HUES48 (cell line): Measurements from ENCODE around the gene ZNF236.

Source experiments
- H3K27ac ChIP-seq: one replicate; pipeline ENCODE4 v1.7.0; 2013; ENCODE audit warnings: low read depth, low read length, inconsistent platforms
- H3K27me3 ChIP-seq: 2 replicates; pipeline ENCODE4 v1.6.1; 2013; ENCODE audit warnings: mild to moderate bottlenecking, low read length; ENCODE audit not compliant: control insufficient read depth, insufficient read depth
- H3K36me3 ChIP-seq: 2 replicates; pipeline ENCODE4 v1.6.1; 2013; ENCODE audit warnings: low read length; ENCODE audit not compliant: control insufficient read depth, insufficient read depth
- H3K4me1 ChIP-seq: 2 replicates; pipeline ENCODE4 v1.6.1; 2013; ENCODE audit warnings: mild to moderate bottlenecking, low read length; ENCODE audit not compliant: control insufficient read depth, insufficient read depth
- H3K4me3 ChIP-seq: 2 replicates; pipeline ENCODE4 v1.5.1; 2013; ENCODE audit warnings: mild to moderate bottlenecking, low read depth, low read length
- H3K9ac ChIP-seq: 2 replicates; pipeline ENCODE4 v1.6.1; 2013; ENCODE audit warnings: mild to moderate bottlenecking, low read depth, low read length, moderate library complexity
- H3K9me3 ChIP-seq: 2 replicates; pipeline ENCODE4 v1.6.1; 2013; ENCODE audit warnings: low read length; ENCODE audit not compliant: control insufficient read depth, insufficient read depth

Gene ZNF236

DNA sequence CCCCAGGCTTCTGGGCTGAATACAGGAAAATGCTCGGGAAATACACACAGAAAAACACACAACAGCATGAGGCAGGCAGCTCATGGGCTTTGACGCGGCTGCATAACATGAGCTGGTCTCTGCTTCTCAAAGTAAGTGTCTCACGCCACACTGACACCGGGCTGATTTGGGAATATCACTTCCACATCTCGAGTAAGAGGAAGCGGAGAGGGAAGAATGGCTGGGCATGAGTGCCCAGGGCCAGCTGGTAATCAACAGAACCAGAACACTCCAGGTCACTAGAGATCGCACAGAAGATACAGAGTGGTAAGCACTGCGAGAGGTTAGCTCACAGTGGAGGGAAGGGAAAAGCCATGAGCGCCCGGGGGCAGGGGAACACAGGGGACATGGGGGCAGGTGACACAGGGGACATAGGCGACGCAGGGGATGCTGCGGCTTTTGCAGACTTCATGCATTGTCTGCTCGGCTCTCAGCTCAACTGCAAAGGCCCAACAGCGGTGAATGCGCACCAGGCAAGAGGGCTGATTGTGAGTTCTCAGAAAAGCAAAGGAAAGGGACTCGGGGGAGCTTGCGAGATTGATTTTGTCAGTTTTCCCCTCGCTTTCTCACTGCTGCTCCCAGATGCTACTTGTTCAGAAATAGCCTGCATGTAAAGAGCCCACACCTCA, 168.8 kb downstream of the ZNF236 start:
- Histone ChIP-seq H3K27me3 (no peaks in the 10 kb centered on the region), H3K4me1 (peaks cover 10% of the 10 kb centered on the region), H3K36me3 (no peaks in the 10 kb centered on the region), H3K9ac (no peak overlapping the region), H3K4me3 (no peak overlapping the region), H3K9me3 (no peaks in the 10 kb centered on the region), H3K27ac (no peak overlapping the region)

DNA sequence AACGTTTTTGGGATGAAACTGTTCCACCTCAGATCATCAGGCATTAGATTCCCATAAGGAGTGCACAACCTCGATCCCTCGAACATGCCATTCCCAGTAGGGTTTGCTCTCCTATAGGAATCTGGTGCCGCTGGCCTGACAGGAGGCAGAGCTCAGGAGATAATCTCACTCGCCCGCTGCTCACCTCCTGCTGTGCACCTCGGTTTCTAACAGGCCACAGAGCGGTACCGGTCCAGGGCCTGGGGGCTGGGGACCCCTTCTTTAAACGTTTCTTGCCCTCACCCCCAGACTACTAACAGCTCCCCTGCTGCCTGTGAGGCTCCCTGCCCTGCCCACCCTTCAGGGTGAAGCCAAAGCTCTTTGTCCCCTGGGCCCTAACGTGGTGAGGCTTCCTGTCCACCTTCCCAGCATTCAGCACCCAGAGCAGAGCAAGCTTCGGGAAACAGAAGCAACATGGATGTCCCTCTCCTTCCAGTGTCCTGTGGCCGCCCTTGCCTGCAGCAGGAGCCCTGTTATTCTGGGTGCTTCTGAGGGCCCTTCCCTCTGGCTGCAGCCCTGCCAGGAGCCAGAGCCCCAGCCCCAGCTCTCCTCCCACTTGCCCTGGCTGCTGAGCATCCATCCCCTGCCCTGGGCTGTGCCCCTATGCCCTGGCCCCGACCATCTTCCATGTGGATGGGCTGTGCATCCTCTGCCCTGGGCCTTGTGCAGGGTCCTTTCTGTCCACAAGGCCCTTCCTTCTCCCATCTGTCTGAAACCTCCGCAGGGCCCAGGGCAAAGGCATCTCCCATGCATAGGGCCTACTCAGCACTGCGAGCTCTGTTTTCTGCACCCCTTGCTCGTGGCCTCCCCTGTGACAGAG, 170.1 kb downstream of the ZNF236 start:
- no peak overlapping the region for H3K9ac ChIP-seq
- peaks cover 12% of the 10 kb centered on the region for H3K4me1 ChIP-seq
- H3K27ac ChIP-seq: no peak overlapping the region
- no peaks in the 10 kb centered on the region for H3K27me3 ChIP-seq
- H3K9me3 ChIP-seq: no peaks in the 10 kb centered on the region
- no peak overlapping the region for H3K4me3 ChIP-seq
- no peaks in the 10 kb centered on the region for H3K36me3 ChIP-seq

DNA sequence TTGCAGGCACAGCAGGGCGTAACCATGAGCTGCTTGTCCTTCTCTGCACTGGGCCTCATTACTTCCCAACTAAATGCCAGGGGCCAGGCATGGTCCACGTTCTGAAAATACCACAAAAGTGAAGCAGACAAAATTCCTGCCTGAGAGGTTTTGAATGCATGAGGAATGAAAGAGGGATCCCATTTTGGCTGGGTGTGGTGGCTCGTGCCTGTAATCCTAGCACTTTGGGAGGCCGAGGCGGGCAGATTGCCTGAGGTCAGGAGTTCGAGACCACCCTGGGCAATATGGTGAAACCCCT, 170.7 kb downstream of the ZNF236 start:
- Histone ChIP-seq H3K4me3 (no peak overlapping the region), H3K27ac (no peak overlapping the region), H3K9ac (no peak overlapping the region), H3K27me3 (no peaks in the 10 kb centered on the region), H3K4me1 (peaks cover 12% of the 10 kb centered on the region), H3K9me3 (no peaks in the 10 kb centered on the region), H3K36me3 (no peaks in the 10 kb centered on the region)

DNA sequence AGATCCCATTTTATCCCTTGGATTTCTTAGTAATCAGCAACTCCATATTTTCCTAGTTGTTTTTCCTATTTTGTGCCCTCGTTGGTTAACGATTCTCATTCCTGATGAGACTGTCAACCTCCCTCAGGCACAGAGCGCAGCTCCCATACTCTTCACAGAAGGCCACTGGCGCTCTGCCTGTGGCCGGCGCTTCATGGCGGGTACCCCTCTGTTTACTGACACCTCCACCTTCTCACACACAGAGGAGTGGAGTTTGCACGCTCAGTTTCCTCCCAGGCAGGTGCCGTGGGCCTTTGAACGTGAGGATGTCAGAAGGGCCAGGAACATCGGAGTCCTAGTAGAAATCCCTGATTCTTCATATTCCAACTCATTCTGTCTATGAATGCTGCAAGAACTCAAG, 171.2 kb downstream of the ZNF236 start:
- no peak overlapping the region for H3K9ac ChIP-seq

DNA sequence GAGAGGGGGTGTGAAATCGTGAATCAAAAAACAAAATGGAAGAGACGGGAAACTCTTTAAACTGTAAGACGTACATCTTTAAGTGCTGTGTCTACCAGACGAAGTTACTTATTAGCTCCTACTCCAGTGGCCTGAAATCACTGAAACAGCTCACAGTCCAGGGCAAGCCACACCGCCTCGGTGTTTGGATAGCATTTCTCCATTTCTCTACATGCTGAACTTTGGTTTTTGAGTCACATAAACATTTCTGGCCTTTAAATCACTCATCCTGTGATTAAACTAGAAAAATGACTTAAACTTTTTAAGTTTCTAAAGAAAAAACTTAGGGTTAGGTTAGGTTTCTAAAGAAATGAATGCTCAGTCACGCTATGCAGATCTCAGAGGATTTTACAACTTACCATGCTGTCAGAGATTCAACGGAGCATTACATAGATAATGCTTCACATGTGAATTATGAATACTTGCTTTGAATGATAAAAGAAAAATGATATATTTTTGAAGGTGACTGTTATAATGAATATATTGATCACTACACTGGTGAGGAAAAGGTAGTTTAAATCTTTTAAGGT, 171.8 kb downstream of the ZNF236 start:
- Histone ChIP-seq H3K9me3 (no peaks in the 10 kb centered on the region), H3K36me3 (no peaks in the 10 kb centered on the region), H3K4me3 (no peak overlapping the region), H3K27ac (no peak overlapping the region), H3K9ac (no peak overlapping the region), H3K27me3 (no peaks in the 10 kb centered on the region), H3K4me1 (peaks cover 12% of the 10 kb centered on the region)

More for the DNA sequence above, 171.2 kb downstream of the ZNF236 start:
- Histone ChIP-seq H3K4me3 (no peak overlapping the region), H3K4me1 (peaks cover 12% of the 10 kb centered on the region), H3K27ac (no peak overlapping the region), H3K27me3 (no peaks in the 10 kb centered on the region), H3K9me3 (no peaks in the 10 kb centered on the region), H3K36me3 (no peaks in the 10 kb centered on the region)

DNA sequence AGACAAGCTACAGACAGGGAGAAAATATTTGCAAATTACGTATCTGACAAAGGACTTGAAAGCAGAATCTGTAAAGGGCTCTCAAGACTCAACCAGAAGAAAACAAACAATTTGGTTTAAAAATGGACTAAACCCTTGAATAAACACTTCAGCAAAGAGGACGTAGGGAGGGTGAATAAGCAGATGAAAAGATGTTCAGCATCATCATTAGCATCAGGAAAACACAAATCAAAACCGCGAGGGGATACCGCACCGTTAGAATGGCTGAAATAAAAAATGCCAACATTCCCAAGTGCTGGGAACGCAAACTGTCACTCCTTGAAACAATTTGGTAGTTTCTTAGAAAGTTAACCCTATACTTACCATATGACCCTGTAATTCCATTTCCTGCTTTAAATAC, 173.5 kb downstream of the ZNF236 start:
- Histone ChIP-seq H3K4me1 (peaks cover 12% of the 10 kb centered on the region), H3K36me3 (no peaks in the 10 kb centered on the region), H3K27me3 (no peaks in the 10 kb centered on the region), H3K9ac (no peak overlapping the region), H3K4me3 (no peak overlapping the region), H3K9me3 (no peaks in the 10 kb centered on the region), H3K27ac (no peak overlapping the region)

DNA sequence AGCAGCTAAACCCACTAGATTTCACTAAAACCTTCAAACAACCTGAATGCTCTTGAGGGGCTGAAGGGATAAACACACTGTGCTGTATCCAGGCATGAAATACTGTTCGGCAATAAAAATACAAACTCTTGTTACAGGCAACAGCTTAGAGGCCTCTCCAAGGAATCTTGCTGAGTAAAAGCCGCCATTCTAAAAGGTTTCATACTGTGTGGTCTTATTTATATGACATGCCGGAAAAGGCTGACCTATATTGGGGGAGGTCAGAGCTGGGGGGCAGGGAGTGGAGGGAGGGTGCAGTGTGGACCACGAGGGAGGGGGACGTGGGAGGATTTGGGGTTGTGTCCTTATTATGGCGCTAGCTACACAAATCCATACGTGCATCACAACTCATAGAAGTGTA, 174.1 kb downstream of the ZNF236 start:
- Histone ChIP-seq H3K4me1 (peaks cover 12% of the 10 kb centered on the region), H3K4me3 (no peak overlapping the region), H3K27ac (no peak overlapping the region), H3K27me3 (no peaks in the 10 kb centered on the region), H3K36me3 (no peaks in the 10 kb centered on the region), H3K9me3 (no peaks in the 10 kb centered on the region), H3K9ac (no peak overlapping the region)

DNA sequence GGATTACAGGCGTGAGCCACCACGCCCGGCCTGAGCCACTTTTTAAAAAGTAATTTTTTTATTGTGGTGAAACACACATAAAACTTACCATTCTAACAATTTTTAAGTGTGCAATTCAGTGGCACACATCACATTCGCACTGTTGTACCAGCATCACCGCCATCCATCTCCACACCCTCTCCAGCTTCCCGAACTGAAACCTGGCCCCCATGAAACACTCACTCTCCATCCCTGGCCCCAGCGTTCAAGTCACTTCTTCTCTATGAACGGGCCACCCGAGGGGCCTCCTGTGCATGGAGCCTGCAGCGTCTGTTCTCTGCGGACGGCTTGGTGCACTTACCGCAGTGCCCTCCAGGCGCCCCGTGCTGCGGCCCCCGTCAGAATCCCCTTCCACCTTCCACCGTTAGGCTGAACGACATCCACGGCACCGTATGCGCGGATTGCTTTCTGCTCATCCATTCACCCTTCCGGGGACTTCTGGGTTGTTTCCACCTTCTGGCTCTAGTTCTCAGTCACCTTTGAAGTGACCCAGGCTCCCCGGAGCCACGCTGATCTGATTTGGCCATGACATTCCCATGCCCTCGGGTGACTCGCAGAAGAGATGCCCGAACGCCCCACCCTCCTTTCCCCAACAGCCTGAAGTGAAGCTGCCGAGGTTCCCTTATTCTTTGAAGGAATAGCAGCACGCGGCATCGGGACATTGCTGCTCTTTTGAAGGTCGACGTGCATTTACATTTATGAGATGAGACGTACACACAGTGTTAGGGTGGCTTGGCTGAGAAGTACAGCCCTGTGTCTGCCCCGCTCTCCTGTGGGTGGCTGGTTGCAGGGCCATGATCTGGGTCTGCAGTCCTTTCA, 175.8 kb downstream of the ZNF236 start:
- Histone ChIP-seq H3K4me3 (no peak overlapping the region), H3K4me1 (peaks cover 6% of the 10 kb centered on the region; the same call in 1 of the 2 replicates), H3K27ac (no peak overlapping the region), H3K9ac (no peak overlapping the region), H3K9me3 (no peaks in the 10 kb centered on the region), H3K36me3 (no peaks in the 10 kb centered on the region), H3K27me3 (no peaks in the 10 kb centered on the region)

DNA sequence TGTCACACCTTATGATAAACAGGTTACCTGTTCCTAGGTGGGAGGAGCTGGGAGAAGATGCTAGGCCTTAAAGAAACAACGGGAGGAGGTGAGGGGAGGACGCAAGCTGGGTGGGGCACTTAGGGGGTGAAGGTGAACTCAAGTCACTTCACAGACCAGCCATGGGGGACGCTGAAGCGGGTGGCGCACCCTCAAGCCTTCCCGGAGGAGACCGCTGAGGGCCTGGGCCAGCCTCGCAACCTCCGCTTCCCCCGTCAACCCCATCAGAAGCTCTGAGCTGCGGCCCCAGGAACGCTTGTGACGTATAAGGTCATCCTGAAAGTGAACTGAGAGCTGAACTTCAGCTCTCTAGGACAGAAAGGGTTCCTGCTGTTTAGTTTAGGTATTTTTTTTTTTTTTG, 176.7 kb downstream of the ZNF236 start:
- Histone ChIP-seq H3K27ac (no peak overlapping the region), H3K9me3 (no peaks in the 10 kb centered on the region), H3K27me3 (no peaks in the 10 kb centered on the region), H3K4me3 (no peak overlapping the region), H3K36me3 (no peaks in the 10 kb centered on the region), H3K4me1 (peaks cover 6% of the 10 kb centered on the region; the same call in 1 of the 2 replicates), H3K9ac (no peak overlapping the region)

DNA sequence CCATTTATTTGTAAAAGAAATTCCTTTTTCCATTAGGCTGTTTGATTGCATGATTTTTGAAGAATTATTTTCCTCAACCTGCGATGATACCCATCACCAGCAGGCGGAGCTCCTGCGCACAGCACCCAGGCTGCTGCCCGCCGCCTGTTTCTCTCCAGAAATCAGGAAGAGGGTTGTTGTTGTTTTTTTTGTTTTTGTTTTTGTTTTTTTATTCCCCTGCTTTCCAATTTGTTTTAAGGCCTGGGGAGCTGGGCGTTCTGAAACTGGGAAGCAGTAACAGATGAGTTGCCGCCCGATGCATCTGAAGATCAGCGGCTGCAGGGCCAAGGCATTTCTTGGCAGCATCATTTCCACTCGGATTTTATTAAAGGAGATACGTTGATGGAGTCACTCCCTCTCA, 178.2 kb downstream of the ZNF236 start:
- Histone ChIP-seq H3K9ac (no peak overlapping the region), H3K27ac (no peak overlapping the region), H3K4me1 (peaks cover 6% of the 10 kb centered on the region; the same call in 1 of the 2 replicates), H3K36me3 (no peaks in the 10 kb centered on the region), H3K4me3 (no peak overlapping the region), H3K9me3 (no peaks in the 10 kb centered on the region), H3K27me3 (no peaks in the 10 kb centered on the region)
